Suppressor macrophage treated with lipopolysaccharide for 1 hour (primary cell): ENCODE results near the gene GALNT10.
A peak's percentile ranks its signal among the peaks of the same experiment; 100 is the strongest.

ENCODE experiments used
- DNase-seq, 3 donors: peaks; one replicate each; pipeline ENCODE4 v3.0.0-alpha.2; 2020 to 2022

The GALNT10 gene

GRCh38 chr5:154329519-154330040, 139.0 kb downstream of the GALNT10 start:
- DNase-seq: no peak

DNA sequence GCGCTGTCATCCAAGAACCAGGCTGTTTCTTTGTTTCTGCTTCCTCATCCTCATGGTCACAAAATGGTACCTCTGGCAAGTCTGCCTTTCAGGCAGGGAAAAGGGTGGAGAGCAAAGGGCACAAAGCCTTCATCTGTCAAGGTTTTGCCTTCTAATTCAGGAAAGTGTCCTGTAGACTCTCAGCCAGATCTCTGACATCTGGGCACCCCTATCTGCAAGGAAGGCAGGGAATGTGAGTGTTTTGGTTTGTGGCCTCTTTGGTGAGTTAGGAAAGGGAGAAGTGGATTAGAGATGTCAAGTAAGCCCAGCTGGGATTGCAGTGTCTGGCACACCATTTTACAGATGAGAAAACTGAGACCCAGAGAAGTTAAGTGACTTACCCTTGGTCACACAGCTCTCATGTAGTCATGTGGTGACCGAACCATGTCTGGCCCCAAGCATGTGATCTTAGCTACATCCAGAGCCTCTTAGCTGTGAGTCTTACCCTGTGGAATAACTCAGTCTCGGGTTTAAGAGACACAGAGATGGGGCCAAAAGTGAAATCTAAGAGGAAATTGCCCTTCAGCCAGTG, 139.6 kb downstream of the GALNT10 start:
- DNase-seq: no peak

DNA sequence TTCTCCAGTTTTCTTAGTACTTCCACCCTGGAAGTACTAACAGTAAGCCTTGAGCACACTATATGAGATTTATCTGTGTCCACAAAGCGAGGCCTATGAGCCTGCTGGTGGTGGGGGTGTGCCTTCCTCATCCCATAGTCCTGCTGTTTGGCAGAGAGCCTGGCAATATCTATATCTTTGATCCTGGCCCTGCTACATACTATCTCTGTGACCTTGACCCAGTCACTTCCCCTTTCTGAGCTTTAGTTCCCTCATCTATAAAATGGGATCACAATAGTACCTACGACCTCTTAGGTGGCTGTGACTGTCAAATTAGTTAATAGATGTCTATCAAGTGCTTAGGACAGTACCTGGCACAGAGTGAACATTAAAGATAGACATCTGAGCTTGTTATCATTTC, 140.7 kb downstream of the GALNT10 start:
- DNase-seq: no peak

- DNase-seq: no peak
Observed at GRCh38 chr5:154331924-154332323, 141.4 kb downstream of the GALNT10 start.

GRCh38 chr5:154332451-154332850, 141.9 kb downstream of the GALNT10 start:
- DNase-seq: no peak

- no peak for DNase-seq
Observed at GRCh38 chr5:154333016-154333415, 142.5 kb downstream of the GALNT10 start.

- no peak for DNase-seq
Observed at GRCh38 chr5:154334406-154335064, 144.0 kb downstream of the GALNT10 start.

DNA sequence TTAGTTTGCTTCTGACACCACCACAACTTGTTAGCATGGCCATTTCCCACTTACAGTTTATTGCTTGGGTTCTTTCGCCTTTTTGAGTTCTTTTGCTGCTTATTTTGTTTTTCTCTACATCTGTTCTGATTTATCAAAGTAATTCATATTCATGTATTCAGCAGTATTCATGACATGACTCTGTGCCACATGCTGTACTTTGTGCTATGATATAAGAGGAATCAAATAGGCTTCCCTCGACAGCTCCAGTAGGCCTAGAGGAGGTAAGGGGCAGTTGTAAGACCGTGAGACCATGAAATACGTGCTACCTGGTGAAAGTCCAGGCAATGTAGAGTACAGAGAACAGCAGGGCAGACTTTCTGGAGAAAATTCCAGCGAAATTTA, 144.5 kb downstream of the GALNT10 start:
- no peak for DNase-seq

DNA sequence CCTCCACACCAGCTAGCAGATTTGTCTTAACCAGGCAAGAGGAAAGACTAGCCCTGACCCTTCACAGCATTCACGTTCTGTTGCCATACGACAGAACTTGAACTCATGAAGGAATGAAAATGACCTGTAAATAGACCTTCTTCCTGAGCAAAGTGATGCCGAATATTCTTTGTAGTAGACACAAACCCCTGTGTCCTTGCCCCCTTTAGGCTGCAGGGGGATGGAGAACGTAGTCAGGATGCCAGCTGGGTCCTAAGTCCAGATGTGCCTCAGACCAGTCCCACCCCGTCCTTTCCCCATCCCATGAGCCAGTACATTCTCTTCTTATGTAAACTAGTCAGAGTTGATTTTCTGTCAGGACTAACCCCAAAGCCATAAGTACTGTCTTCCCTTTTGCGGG, 151.1 kb downstream of the GALNT10 start:
- DNase-seq: no peak

DNA sequence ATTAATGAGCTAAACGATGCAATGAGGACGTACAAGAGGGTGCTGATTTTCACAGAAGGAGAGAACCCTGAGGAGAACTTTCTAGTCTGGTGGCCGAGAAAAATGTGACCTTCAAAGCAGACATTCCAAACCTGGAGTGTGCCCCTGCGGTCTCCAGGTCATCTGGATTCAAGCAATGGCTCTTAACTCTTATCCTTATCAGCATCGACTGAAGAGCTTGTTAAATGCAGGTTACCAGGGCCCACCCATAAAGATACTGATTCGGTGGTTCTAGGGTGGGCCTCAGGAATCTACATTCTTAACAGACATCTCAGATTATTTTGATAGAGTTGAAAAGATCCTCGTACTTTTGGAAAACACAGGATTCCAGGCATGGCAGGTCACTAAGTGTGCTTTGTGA, 151.7 kb downstream of the GALNT10 start:
- no peak for DNase-seq

DNA sequence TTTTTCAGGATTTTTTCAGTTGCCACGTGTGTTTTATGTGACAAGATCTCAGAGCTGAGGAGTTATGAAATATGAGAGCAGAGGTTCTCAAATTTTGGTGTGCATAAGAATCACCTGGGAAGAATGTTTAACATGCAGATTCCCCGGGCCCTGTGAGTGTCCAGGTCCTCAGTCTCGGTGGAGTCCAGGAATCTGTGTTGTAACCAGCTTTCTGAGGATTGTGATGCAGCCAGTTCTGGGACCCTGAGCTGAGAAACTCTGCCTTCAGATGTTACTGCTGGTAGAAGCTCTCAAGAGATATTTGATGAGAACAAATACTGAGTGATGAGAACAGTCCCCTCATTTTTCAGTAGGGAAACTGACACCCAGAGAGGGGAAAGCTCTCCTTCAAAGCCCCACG, 152.4 kb downstream of the GALNT10 start:
- DNase-seq: no peak

DNA sequence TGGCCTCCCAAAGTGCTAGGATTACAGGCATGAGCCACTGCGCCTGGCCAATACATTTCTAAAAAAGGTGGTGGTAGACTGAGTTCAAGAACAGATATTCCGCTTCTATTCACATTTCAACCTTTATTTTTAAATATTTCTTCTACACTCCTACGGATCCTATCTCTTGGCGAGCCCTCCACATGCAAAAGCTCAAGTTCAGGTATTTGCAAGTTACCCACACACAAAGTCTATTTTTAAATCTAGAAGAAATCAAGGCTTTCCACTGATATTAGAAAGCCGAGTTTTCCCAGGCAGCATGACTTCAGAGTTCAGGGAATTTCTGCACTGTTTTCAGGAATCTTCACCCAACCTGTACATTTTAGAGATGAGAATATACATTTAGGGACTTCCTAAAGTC, 153.9 kb downstream of the GALNT10 start:
- no peak for DNase-seq

GRCh38 chr5:154345255-154345952, 154.9 kb downstream of the GALNT10 start:
- peak in 1 of 3 donors; percentile 1 for DNase-seq

- DNase-seq: no peak
Observed at GRCh38 chr5:154346427-154346826, 155.9 kb downstream of the GALNT10 start.

GRCh38 chr5:154349626-154350264, 159.2 kb downstream of the GALNT10 start:
- no peak for DNase-seq

GRCh38 chr5:154351141-154351540, 160.6 kb downstream of the GALNT10 start:
- no peak for DNase-seq

- no peak for DNase-seq
Observed at GRCh38 chr5:154351566-154351965, 161.0 kb downstream of the GALNT10 start.

DNA sequence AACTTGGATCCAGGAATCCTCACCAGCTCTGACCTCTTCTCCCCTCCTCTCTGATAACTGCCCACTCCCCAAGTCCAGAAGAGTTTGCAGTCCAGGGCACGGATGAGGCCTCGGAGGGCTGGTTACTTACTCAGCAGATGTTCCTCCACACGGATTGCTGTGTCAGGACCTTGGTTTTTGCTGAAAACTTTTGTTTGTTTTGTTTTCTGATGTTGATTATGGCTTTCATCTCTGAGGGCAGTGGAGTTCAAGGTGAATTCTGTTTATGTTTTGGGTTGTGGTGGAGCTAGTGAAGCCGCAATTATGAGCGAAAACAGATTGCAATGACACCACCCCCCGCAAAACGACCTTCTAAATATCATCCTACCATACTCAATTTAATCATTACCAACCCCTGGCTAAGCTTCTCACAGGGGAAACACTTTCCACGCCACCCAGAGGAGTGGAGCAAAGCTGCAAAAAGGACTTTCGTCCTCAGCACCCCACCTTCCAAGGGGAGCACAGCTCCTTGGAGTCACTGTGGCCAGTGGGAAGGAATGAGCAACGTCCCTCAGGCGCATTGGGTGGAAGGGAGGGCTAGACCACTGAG, 162.5 kb downstream of the GALNT10 start:
- no peak for DNase-seq

- no peak for DNase-seq
Observed at GRCh38 chr5:154355129-154355611, 164.6 kb downstream of the GALNT10 start.

GRCh38 chr5:154356020-154356655, 165.6 kb downstream of the GALNT10 start:
- DNase-seq: no peak

DNA sequence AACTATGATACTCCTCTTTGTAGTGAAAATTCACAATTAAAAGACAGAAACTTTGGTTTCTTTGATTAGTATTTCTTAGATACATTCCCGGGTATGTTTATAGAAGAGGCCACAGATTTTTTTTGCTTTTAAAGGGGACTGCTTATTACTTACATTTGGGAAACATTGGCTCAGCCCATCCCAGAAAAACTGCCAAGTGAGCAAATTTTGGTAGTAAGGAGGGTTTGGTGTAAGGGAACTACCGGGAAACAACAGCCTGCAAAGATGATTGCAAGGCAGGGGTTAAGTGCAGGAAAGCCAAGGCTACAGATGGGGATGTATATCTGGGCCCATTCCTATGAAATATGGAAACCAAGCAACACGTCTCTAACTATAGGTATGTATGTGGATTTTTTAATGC, 166.4 kb downstream of the GALNT10 start:
- DNase-seq: no peak

DNA sequence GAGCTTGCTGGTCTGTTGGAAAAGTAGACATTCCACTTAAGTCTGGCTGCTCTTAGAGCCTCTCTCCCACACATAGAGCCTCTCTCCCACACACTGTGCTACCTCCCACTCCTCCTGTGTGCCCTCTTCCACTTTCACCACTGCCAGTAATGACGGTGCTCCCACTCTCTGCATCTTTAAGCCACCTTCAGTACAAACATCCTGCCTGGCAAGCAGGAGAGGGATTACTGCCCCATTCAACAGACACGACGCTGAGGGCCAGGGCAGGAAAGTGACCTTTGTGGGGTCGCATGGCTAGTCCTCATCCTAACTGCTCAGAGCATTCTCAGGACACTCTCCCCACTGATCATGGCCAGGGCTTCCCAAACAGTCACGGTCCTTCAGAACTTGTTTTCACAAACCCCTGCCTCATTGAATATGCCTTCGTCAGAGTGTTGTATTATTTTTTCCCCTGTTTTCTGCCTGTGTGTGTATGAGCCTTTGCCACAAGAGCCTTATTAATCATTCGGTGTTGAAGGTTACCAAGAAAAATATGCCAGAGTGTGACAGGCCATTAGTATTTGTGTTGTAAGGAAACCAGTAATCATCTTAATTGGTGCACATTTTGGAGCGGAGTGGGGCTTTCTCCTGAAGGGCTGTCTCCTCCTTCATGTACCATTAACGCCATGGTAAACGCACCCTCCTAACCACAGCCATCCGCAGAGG, 168.1 kb downstream of the GALNT10 start:
- DNase-seq: no peak
